Mesothelial cell of epicardium (in vitro differentiated cells): Measurements from ENCODE around the gene PPME1. TPM values are rescaled to one million over a fixed set of nuclear protein-coding genes. Genes with fewer than 3 reads are reported as not detected.

Source experiments
- DNase-seq, 2 experiments: peaks; one replicate each; pipeline ENCODE4 v3.0.0; 2021; ENCODE audit warnings: low spot score in 2 of 2; ENCODE audit not compliant: unreplicated experiment in 2 of 2
- H3K27ac Mint-ChIP-seq: 2 replicates; pipeline ENCODE4 v1.8.0; 2021; ENCODE audit warnings: mixed read lengths
- H3K27me3 Mint-ChIP-seq: 2 replicates; pipeline ENCODE4 v1.8.0; 2021; ENCODE audit warnings: low read depth, mixed read lengths
- H3K36me3 Mint-ChIP-seq: 2 replicates; pipeline ENCODE4 v1.8.0; 2021; ENCODE audit warnings: mixed read lengths
- H3K4me1 Mint-ChIP-seq: 2 replicates; pipeline ENCODE4 v1.8.0; 2021; ENCODE audit warnings: mixed read lengths
- H3K4me3 Mint-ChIP-seq: 2 replicates; pipeline ENCODE4 v1.8.0; 2021; ENCODE audit warnings: mild to moderate bottlenecking, moderate library complexity, mixed read lengths
- H3K9me3 Mint-ChIP-seq: 2 replicates; pipeline ENCODE4 v1.8.0; 2021; ENCODE audit warnings: mixed read lengths
- total RNA-seq: library from RNA; stranded (reverse); gene quantifications from 3 replicates; pipeline ENCODE4 v1.2.1, GENCODE V29; 2021
- TF ChIP-seq, protein P1 (sequence below): fragments of 200-600 bp; sonication (generic); IDR thresholded peaks from one replicate; pipeline ENCODE4 v1.5.0; 2021; ENCODE audit warnings: antibody characterized with exemption; ENCODE audit not compliant: unreplicated experiment

PPME1 gene
- total RNA-seq, 1 donor from 2014 or later: 50.6 TPM

- H3K4me3 Mint-ChIP-seq: no peak overlapping the region
- H3K4me1 Mint-ChIP-seq: peaks cover 6% of the 10 kb centered on the region
- H3K27me3 Mint-ChIP-seq: no peaks in the 10 kb centered on the region
- no peak overlapping the region for H3K27ac Mint-ChIP-seq
- H3K36me3 Mint-ChIP-seq: peaks cover 46% of the 10 kb centered on the region
- no peak for DNase-seq
- peaks cover 4% of the 10 kb centered on the region for H3K9me3 Mint-ChIP-seq
- TF ChIP-seq, protein P1, sequence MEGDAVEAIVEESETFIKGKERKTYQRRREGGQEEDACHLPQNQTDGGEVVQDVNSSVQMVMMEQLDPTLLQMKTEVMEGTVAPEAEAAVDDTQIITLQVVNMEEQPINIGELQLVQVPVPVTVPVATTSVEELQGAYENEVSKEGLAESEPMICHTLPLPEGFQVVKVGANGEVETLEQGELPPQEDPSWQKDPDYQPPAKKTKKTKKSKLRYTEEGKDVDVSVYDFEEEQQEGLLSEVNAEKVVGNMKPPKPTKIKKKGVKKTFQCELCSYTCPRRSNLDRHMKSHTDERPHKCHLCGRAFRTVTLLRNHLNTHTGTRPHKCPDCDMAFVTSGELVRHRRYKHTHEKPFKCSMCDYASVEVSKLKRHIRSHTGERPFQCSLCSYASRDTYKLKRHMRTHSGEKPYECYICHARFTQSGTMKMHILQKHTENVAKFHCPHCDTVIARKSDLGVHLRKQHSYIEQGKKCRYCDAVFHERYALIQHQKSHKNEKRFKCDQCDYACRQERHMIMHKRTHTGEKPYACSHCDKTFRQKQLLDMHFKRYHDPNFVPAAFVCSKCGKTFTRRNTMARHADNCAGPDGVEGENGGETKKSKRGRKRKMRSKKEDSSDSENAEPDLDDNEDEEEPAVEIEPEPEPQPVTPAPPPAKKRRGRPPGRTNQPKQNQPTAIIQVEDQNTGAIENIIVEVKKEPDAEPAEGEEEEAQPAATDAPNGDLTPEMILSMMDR: no peak
These were observed 35.7 kb downstream of the PPME1 start for GRCh38 chr11:74206746-74207145.

- no peak for DNase-seq
- Mint-ChIP-seq H3K27me3 (no peaks in the 10 kb centered on the region), H3K27ac (no peak overlapping the region), H3K4me3 (no peak overlapping the region), H3K9me3 (peaks cover 7% of the 10 kb centered on the region), H3K4me1 (peaks cover 6% of the 10 kb centered on the region), H3K36me3 (peaks cover 61% of the 10 kb centered on the region)
- TF ChIP-seq, protein P1: no peak
These were observed 37.4 kb downstream of the PPME1 start for GRCh38 chr11:74208507-74208906.

GRCh38 chr11:74212533-74212932, 41.4 kb downstream of the PPME1 start:
- Mint-ChIP-seq H3K27me3 (no peaks in the 10 kb centered on the region), H3K9me3 (peaks cover 34% of the 10 kb centered on the region), H3K27ac (no peak overlapping the region), H3K36me3 (peaks cover 69% of the 10 kb centered on the region), H3K4me1 (no peaks in the 10 kb centered on the region), H3K4me3 (no peak overlapping the region)
- TF ChIP-seq, protein P1: no peak
- DNase-seq: no peak

GRCh38 chr11:74220376-74220775, 49.3 kb downstream of the PPME1 start:
- H3K27ac Mint-ChIP-seq: peak overlapping the region; percentile 87
- no peak overlapping the region for H3K4me3 Mint-ChIP-seq
- peaks cover 22% of the 10 kb centered on the region for H3K4me1 Mint-ChIP-seq
- H3K9me3 Mint-ChIP-seq: peaks cover 34% of the 10 kb centered on the region
- no peaks in the 10 kb centered on the region for H3K27me3 Mint-ChIP-seq
- no peak for DNase-seq
- H3K36me3 Mint-ChIP-seq: peaks cover 40% of the 10 kb centered on the region
- TF ChIP-seq, protein P1: no peak

GRCh38 chr11:74221816-74222215, 50.7 kb downstream of the PPME1 start:
- TF ChIP-seq, protein P1: no peak
- Mint-ChIP-seq H3K9me3 (peaks cover 22% of the 10 kb centered on the region), H3K36me3 (peaks cover 31% of the 10 kb centered on the region), H3K4me3 (no peak overlapping the region), H3K4me1 (peaks cover 22% of the 10 kb centered on the region), H3K27me3 (no peaks in the 10 kb centered on the region), H3K27ac (peak overlapping the region; percentile 71)
- no peak for DNase-seq

DNA sequence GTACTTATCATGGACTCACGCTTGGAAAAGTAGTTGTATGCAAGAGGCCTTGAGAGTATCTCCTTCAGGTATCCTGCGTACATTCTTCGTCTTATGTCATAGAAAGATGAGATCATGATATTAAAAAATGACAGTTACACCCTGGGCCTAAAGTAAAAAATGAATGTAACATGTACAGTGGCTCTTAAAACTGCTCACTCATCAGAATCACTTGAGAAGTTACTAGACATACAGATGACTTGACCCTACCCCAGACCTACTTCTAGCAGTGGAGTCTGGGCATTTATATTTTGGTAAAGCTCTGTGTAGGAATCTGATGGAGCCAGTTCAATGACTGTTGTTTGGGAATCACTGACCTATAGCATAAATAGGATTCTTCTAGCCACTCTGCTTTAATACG, 54.5 kb downstream of the PPME1 start:
- Mint-ChIP-seq H3K4me3 (no peak overlapping the region), H3K36me3 (peaks cover 27% of the 10 kb centered on the region), H3K4me1 (peaks cover 18% of the 10 kb centered on the region), H3K27ac (no peak overlapping the region), H3K9me3 (no peaks in the 10 kb centered on the region), H3K27me3 (no peaks in the 10 kb centered on the region)
- TF ChIP-seq, protein P1: no peak
- DNase-seq: no peak
